Coronary artery (tissue), 2 donors: Measurements from ENCODE around the gene TWSG1.

Source experiments
- DNase-seq: peaks from one replicate; pipeline ENCODE4 v3.0.0-alpha.2; 2017; ENCODE audit warnings: low spot score
- H3K27ac ChIP-seq, 2 donors: fragments of 200-600 bp; sonication (generic); one replicate each; pipeline ENCODE4 v1.5.1; 2016 to 2019
- H3K4me3 ChIP-seq: fragments of 200-600 bp; sonication (generic); 2 replicates; pipeline ENCODE4 v1.5.1; 2016; ENCODE audit warnings: mild to moderate bottlenecking, moderate library complexity
- TF ChIP-seq, protein P1 (sequence below): fragments of 200-600 bp; sonication (generic); IDR thresholded peaks from one replicate; pipeline ENCODE4 v1.5.1; 2019; ENCODE audit warnings: antibody characterized with exemption

TWSG1 gene

DNA sequence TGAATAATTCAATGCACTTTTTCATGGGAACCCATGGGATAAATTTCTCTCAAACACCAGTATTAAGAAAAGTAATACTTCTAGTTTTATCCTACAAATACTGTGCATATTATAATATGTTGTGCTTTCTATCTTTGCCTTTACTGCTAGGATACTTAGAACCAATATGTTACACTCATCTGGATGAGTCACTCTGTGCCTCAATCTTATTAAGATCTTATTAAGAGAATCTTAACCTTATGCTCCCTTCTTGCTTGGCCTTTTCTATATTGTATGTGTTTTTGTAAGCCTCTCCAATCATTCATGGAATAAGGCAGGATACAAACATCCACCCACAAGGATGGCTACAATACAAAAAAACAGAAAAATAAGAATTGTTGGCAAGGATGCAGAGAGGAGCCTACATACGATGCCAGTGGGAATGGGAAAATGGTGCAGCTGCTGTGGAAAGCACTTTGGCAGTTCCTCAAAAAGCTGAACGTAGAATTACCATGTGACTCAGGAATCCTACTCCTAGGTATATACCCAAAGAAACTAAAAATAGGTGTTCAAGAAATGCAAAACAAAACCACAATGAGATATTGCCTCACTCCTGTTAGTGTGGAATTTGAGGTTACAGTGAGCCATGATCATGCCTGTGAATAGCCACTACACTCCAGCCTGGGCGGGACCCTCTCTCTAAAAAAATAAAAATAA lies 10.7 kb upstream of the TWSG1 start:
- TF ChIP-seq, protein P1, sequence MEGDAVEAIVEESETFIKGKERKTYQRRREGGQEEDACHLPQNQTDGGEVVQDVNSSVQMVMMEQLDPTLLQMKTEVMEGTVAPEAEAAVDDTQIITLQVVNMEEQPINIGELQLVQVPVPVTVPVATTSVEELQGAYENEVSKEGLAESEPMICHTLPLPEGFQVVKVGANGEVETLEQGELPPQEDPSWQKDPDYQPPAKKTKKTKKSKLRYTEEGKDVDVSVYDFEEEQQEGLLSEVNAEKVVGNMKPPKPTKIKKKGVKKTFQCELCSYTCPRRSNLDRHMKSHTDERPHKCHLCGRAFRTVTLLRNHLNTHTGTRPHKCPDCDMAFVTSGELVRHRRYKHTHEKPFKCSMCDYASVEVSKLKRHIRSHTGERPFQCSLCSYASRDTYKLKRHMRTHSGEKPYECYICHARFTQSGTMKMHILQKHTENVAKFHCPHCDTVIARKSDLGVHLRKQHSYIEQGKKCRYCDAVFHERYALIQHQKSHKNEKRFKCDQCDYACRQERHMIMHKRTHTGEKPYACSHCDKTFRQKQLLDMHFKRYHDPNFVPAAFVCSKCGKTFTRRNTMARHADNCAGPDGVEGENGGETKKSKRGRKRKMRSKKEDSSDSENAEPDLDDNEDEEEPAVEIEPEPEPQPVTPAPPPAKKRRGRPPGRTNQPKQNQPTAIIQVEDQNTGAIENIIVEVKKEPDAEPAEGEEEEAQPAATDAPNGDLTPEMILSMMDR = no peak
- no peak overlapping the region for H3K27ac ChIP-seq
- H3K4me3 ChIP-seq = no peak overlapping the region
- no peak for DNase-seq

DNA sequence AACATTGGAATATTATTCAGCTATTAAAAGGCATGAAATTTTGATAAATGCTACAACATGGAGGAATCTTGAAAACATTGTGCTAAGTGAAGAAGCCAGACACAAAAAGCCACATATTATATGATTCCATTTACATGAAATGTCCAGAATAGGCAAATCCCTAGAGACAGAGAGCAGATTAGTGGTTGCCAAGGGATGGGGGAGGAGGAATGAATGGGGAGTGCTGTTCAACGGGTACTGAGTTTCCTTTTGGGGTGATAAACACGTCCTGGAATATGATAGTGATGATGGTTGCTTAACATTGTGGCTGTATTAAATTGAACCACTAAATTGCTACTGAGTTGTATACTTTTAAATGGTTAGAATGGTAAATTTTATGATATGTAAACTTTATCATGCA lies 8.9 kb upstream of the TWSG1 start:
- H3K27ac ChIP-seq = no peak overlapping the region
- no peak overlapping the region for H3K4me3 ChIP-seq
- TF ChIP-seq, protein P1 = no peak
- no peak for DNase-seq

DNA sequence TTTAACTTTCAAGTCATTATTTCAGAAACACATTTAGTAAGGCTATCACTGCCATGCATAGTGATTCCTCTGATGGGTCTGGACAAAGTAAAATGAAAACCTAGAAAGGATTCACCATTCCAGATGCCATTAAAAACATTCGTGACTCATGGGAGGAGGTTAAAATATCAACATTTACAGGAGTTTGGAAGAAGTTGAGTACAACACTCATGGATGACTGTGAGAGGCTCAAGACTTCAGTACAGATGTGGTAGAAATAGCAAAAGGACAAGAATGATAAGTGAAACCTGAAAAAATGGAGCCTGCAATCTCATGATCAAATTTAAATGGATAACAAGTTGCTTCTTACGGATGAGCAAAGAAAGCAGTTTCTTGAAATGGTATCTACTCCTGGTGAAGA lies 5.8 kb upstream of the TWSG1 start:
- TF ChIP-seq, protein P1 = no peak
- Histone ChIP-seq H3K4me3 (no peak overlapping the region), H3K27ac (no peak overlapping the region)
- no peak for DNase-seq

DNA sequence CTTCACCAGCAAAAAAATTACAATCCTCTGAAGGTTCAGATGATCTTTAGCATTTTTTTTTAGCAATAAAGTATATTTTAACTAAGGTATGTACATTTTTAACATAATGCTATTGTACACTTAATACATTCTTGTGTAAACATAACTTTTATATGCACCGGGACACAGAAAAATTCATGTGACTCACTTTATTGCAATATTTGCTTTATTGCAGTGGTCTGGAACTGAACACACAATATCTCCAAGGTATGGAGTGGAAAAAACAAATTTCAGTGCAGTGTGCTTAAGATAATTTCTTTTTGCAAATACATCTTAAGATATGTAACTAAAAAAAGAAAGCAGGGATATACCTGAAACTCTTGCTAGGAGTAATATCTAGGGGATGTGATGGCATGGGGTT lies 5.1 kb upstream of the TWSG1 start:
- Histone ChIP-seq H3K4me3 (no peak overlapping the region), H3K27ac (no peak overlapping the region)
- TF ChIP-seq, protein P1 = no peak
- no peak for DNase-seq

DNA sequence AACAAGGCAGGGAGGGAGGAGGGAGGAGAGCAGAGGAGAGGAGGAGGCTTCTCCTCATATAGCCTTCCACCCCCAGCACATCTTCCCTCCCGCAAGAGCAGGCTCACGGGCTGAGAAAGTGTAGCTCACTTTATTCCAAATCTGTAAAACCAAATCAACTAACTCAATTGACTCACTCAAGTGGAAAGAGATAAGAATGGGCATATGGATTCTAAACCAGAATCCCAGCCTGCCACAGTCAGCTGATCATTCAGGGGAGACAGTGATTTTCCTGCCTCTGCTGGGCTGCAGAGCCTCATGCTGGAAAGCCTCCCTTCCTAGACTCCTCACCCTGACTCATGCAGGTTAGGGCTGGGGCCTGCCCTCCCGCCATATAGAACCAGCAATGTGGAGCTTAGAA lies 4.2 kb upstream of the TWSG1 start:
- Histone ChIP-seq H3K27ac (no peak overlapping the region), H3K4me3 (no peak overlapping the region)
- DNase-seq = no peak
- TF ChIP-seq, protein P1 = no peak

DNA sequence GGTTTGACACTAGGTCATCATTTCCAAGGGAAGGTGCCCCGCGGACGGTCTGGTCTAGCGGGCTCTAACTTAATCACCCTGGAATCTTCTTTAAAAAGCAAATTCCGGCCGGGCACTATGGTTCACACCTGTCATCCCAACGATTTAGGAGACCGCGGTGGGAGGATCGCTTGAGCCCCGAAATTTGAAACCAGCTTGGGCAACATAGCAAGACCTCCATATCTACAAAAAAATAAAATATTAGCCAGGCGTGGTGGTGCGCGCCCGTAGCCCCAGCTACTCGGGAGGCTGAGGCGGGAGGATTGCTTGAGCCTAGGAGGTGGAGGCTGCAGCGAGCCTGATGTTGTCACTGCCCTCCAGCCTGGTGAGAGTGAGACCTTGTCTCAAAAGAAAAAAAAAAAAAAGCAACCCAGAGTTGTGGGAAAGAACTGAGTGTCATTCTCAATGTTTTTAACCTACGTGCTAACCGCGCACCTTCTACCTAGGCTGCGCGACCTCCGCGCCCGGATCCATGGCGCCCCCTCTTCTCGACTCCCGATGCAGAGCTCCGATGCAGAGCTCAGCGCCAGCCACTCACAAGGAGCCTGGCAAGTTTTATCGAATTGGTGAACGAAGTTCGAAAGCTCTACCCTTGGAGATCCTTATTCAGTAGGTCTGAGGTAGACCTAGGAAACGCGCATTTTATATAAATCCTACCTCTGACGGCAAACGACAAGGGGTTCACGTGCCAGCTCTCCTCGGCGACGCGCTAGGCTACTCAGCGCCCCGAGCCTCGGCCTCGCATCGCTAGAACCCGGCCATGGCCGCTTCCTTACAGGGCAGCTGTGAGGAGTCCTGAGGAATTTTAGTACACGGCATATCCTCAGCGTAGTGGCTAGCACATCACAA lies 888 bp upstream of the TWSG1 start:
- DNase-seq = no peak
- Histone ChIP-seq H3K27ac (peak overlapping the region; percentile 80 to 87), H3K4me3 (peak overlapping the region; percentile 92)
- TF ChIP-seq, protein P1 = no peak
